Endothelial cell of umbilical vein (primary cell): ENCODE results near the gene CKB. TPM values are rescaled to one million over a fixed set of nuclear protein-coding genes. Genes with fewer than 3 reads are reported as not detected.

ENCODE experiments used
- BruUV-seq: library from RNA; stranded (reverse); fragments of 400-500 nt; replicated peaks from 2 replicates; lab custom pipeline; 2021; lab: Mats Ljungman, UMichigan
- CTCF ChIA-PET: fragments of 300-600, 350-600 bp; sonication (Branson Sonifier 250); formaldehyde crosslinking; loops from one replicate; lab custom pipeline; 2021; ENCODE audit warnings: antibody characterized with exemption, inconsistent platforms; lab: Charles Lee
- POLR2A ChIA-PET: fragments of 300-600, 350-600 bp; sonication (Branson Sonifier 250); formaldehyde crosslinking; loops from one replicate; lab custom pipeline; 2021; ENCODE audit warnings: antibody characterized with exemption, inconsistent platforms; lab: Charles Lee
- DNase-seq: peaks from one replicate; pipeline ENCODE4 v3.0.0-alpha.2; 2011; ENCODE audit warnings: low read depth, low spot score
- FAIRE-seq: peaks from 2 replicates; lab custom pipeline; 2011; peaks lifted over from hg19 to GRCh38; lab: Jason Lieb, UNC
- H2AFZ ChIP-seq: 2 replicates; pipeline ENCODE4 v1.6.0; 2012; ENCODE audit warnings: low read depth, low read length, control low read depth, inconsistent platforms
- H3K27ac ChIP-seq: 2 replicates; pipeline ENCODE4 v1.5.1; 2011; ENCODE audit warnings: low read depth, mild to moderate bottlenecking, control low read depth, low read length, moderate library complexity; ENCODE audit not compliant: insufficient read depth
- H3K27me3 ChIP-seq, 2 experiments: 2 replicates each; pipeline versions ENCODE4 v1.6.0 to v1.6.1; 2011; ENCODE audit warnings: low read length in 2 of 2, mixed read lengths in 1 of 2; ENCODE audit not compliant: control insufficient read depth in 2 of 2, insufficient read depth in 2 of 2
- H3K36me3 ChIP-seq, 2 experiments: 2 replicates in 1 of 2; 3 replicates in 1 of 2; pipeline ENCODE4 v1.5.1; 2011; ENCODE audit warnings: low read length in 2 of 2, mild to moderate bottlenecking in 1 of 2, moderate library complexity in 1 of 2; ENCODE audit not compliant: control insufficient read depth in 2 of 2, insufficient read depth in 2 of 2; ENCODE audit errors: extremely low read depth in 1 of 2
- H3K4me1 ChIP-seq: 3 replicates; pipeline ENCODE4 v1.5.1; 2011; ENCODE audit warnings: mild to moderate bottlenecking, low read length; ENCODE audit not compliant: control insufficient read depth, insufficient read depth; ENCODE audit errors: extremely low read depth
- H3K4me2 ChIP-seq: 2 replicates; pipeline ENCODE4 v1.6.1; 2011; ENCODE audit warnings: low read length, control low read depth, mixed read lengths; ENCODE audit not compliant: insufficient read depth
- H3K4me3 ChIP-seq, 3 experiments: fragments of 200-600 bp in 1 of 3; sonication (generic), shearing (Covaris generic) in 1 of 3; replicated peaks in 1 of 3; 2 replicates each; pipeline ENCODE4 v1.5.1; 2011 to 2016; ENCODE audit warnings: control low read depth in 3 of 3, low read length in 3 of 3, mild to moderate bottlenecking in 2 of 3, inconsistent platforms in 1 of 3, low read depth in 1 of 3, moderate library complexity in 1 of 3; ENCODE audit not compliant: insufficient read depth in 1 of 3
- H3K79me2 ChIP-seq: 2 replicates; pipeline ENCODE4 v1.6.0; 2012; ENCODE audit warnings: low read length, inconsistent platforms; ENCODE audit not compliant: control insufficient read depth, insufficient read depth
- H3K9ac ChIP-seq: replicated peaks from 2 replicates; pipeline ENCODE3; 2011; ENCODE audit warnings: low read length, control low read depth; ENCODE audit not compliant: insufficient read depth; ENCODE audit errors: extremely low read depth
- H3K9me1 ChIP-seq: replicated peaks from 3 replicates; pipeline ENCODE4 v1.6.0; 2011; ENCODE audit warnings: mild to moderate bottlenecking, low read length; ENCODE audit not compliant: control insufficient read depth, insufficient read depth; ENCODE audit errors: extremely low read depth
- H3K9me3 ChIP-seq: replicated peaks from 2 replicates; pipeline ENCODE4 v1.5.1; 2012; ENCODE audit warnings: low read length, inconsistent platforms; ENCODE audit not compliant: control insufficient read depth, insufficient read depth
- H4K20me1 ChIP-seq: replicated peaks from 2 replicates; pipeline ENCODE3; 2011; ENCODE audit warnings: mild to moderate bottlenecking, low read length; ENCODE audit not compliant: control insufficient read depth, insufficient read depth; ENCODE audit errors: extremely low read depth
- FOS ChIP-seq: IDR thresholded peaks from 2 replicates; pipeline ENCODE4 v1.6.1; 2011; ENCODE audit warnings: mild to moderate bottlenecking, low read length, moderate library complexity, borderline replicate concordance; ENCODE audit not compliant: insufficient read depth
- GATA2 ChIP-seq: IDR thresholded peaks from 2 replicates; pipeline ENCODE4 v1.7.0; 2011; ENCODE audit warnings: low read depth, mild to moderate bottlenecking, moderate library complexity, mixed read lengths, low read length; ENCODE audit not compliant: insufficient read length, insufficient read depth
- JUN ChIP-seq: IDR thresholded peaks from 2 replicates; pipeline ENCODE4 v1.6.1; 2011; ENCODE audit warnings: borderline replicate concordance, low read depth; ENCODE audit not compliant: insufficient read length, insufficient read depth
- MYC ChIP-seq: IDR thresholded peaks from one replicate; pipeline ENCODE4 v1.6.1; 2011; ENCODE audit warnings: mild to moderate bottlenecking, low read depth, low read length
- POLR2AphosphoS5 ChIP-seq: IDR thresholded peaks from 2 replicates; pipeline ENCODE4 v1.6.1; 2012; ENCODE audit warnings: low read depth, mild to moderate bottlenecking, control low read depth, low read length, moderate library complexity; ENCODE audit not compliant: insufficient read depth
- dilution Hi-C: fragments of 300-500 bp; cut with MboI; formaldehyde crosslinking; loops from one replicate; pipeline ENCODE4 v1.15.0; 2019; ENCODE audit warnings: low sequenced_read_pairs; ENCODE audit not compliant: extremely low pct_ligation_motif_present
- intact Hi-C: fragments of 100-400 bp; cut with micrococcal nuclease; formaldehyde crosslinking; loops from one replicate; pipeline ENCODE4 v1.10.0; 2022
- polyA plus RNA-seq, 4 experiments: library from polyadenylated mRNA; depleted of rRNA in 3 of 4; stranded (reverse) in 3 of 4; unstranded in 1 of 4; fragments of >200 nt; gene quantifications; 2 replicates each; pipeline versions ENCODE4 v1.2.1 to v1.2.3, GENCODE V29; 2011 to 2012; ENCODE audit warnings: missing spikeins in 1 of 4
- total RNA-seq: library from RNA; stranded (reverse); gene quantifications from 2 replicates; pipeline ENCODE4 v1.2.3, GENCODE V29; 2021

The CKB gene
- total and polyA plus RNA-seq, 2 donors (not counting 3 experiments of a cell fraction or from before 2014, with no cell fraction given): 4.0 to 6.9 TPM

GRCh38 chr14:103556946-103557758, 34.5 kb upstream of the CKB start:
- no peaks in the 10 kb centered on the region for H3K9me3 ChIP-seq
- intact Hi-C loops: no loop called here
- peaks cover 16 to 21% of the 10 kb centered on the region in 2 experiments for H3K36me3 ChIP-seq
- FAIRE-seq (no peak), DNase-seq (no peak)
- H3K9me1 ChIP-seq: no peaks in the 10 kb centered on the region
- no peak overlapping the region for H2AFZ ChIP-seq
- no peak overlapping the region for H3K4me3 ChIP-seq
- dilution Hi-C loops: no loop called here
- ChIA-PET POLR2A (no interaction called here), CTCF (interaction anchor here (0.6 to 3.0 kb wide), 5 partner anchors 10 to 87 kb away, joined by 3 to 12 read pairs (median 4); no protein-coding TSS in a partner anchor)
- no peak overlapping the region for H3K4me2 ChIP-seq
- no peak overlapping the region for H3K27ac ChIP-seq
- no TSS peak for BruUV-seq
- peaks cover 14% of the 10 kb centered on the region for H3K4me1 ChIP-seq
- TF ChIP-seq JUN (no peak), FOS (no peak), GATA2 (no peak), MYC (no peak), POLR2AphosphoS5 (no peak)
- no peaks in the 10 kb centered on the region for H4K20me1 ChIP-seq
- H3K79me2 ChIP-seq: peaks cover 56% of the 10 kb centered on the region
- H3K9ac ChIP-seq: no peak overlapping the region
- no peaks in the 10 kb centered on the region for H3K27me3 ChIP-seq
